H1 (cell line): Measurements from ENCODE around the gene PIP5K1B. TPM values are rescaled to one million over a fixed set of nuclear protein-coding genes. Genes with fewer than 3 reads are reported as not detected.

Experiments used
- CTCF ChIA-PET: fragments of 300-600 bp; sonication (Branson Sonifier 250); formaldehyde crosslinking; loops from one replicate; lab custom pipeline; 2021; ENCODE audit not compliant: partially characterized antibody; lab: Charles Lee
- POLR2A ChIA-PET: fragments of 300-600 bp; sonication (Branson Sonifier 250); formaldehyde crosslinking; loops from one replicate; lab custom pipeline; 2021; ENCODE audit warnings: inconsistent platforms; ENCODE audit not compliant: partially characterized antibody; lab: Charles Lee
- DNase-seq, 2 experiments: peaks; one replicate each; pipeline versions ENCODE4 v3.0.0 to v3.0.0-alpha.2; 2010 to 2022; ENCODE audit warnings: low spot score in 2 of 2, low read depth in 1 of 2, mixed read lengths in 1 of 2
- FAIRE-seq: peaks from 2 replicates; lab custom pipeline; 2011; peaks lifted over from hg19 to GRCh38; lab: Jason Lieb, UNC
- H2AFZ ChIP-seq: 2 replicates; pipeline ENCODE4 v1.8.1; 2012; ENCODE audit warnings: low read length, inconsistent platforms
- H2AK5ac ChIP-seq: 2 replicates; pipeline ENCODE4 v1.6.1; 2013; ENCODE audit warnings: low read depth, low read length
- H2BK120ac ChIP-seq: replicated peaks from 2 replicates; pipeline ENCODE3; 2013; ENCODE audit warnings: low read depth, low read length, inconsistent platforms
- H2BK12ac ChIP-seq: 2 replicates; pipeline ENCODE4 v1.6.1; 2013; ENCODE audit warnings: low read depth, low read length
- H2BK15ac ChIP-seq: 2 replicates; pipeline ENCODE4 v1.6.1; 2013; ENCODE audit warnings: low read length
- H2BK20ac ChIP-seq: 2 replicates; pipeline ENCODE4 v1.6.1; 2013; ENCODE audit warnings: low read length
- H2BK5ac ChIP-seq: 2 replicates; pipeline ENCODE4 v1.6.1; 2013; ENCODE audit warnings: low read depth, low read length
- H3K14ac ChIP-seq: 2 replicates; pipeline ENCODE4 v1.6.1; 2013; ENCODE audit warnings: inconsistent platforms; ENCODE audit not compliant: insufficient read length
- H3K18ac ChIP-seq: 2 replicates; pipeline ENCODE4 v1.6.1; 2013; ENCODE audit warnings: low read length; ENCODE audit errors: extremely low read depth
- H3K23ac ChIP-seq: 2 replicates; pipeline ENCODE4 v1.6.1; 2013; ENCODE audit warnings: inconsistent platforms; ENCODE audit not compliant: insufficient read length
- H3K23me2 ChIP-seq: 2 replicates; pipeline ENCODE4 v1.6.1; 2013; ENCODE audit warnings: low read depth, low read length
- H3K27ac ChIP-seq: 2 replicates; pipeline ENCODE4 v1.6.1; 2011; ENCODE audit warnings: low read depth, low read length, inconsistent platforms
- H3K27me3 ChIP-seq, 4 experiments: replicated peaks in 1 of 4; 1 replicate in 1 of 4; 2 replicates in 3 of 4; pipeline versions ENCODE4 v1.6.1 to v1.8.1; 2011 to 2013; ENCODE audit warnings: low read length in 3 of 4, mild to moderate bottlenecking in 3 of 4, inconsistent platforms in 2 of 4, mixed read lengths in 2 of 4, moderate library complexity in 1 of 4; ENCODE audit not compliant: control insufficient read depth in 3 of 4, insufficient read depth in 3 of 4; ENCODE audit errors: extremely low read depth in 1 of 4
- H3K36me3 ChIP-seq, 4 experiments: 2 replicates each; pipeline versions ENCODE4 v1.6.1 to v1.8.1; 2011 to 2013; ENCODE audit warnings: mild to moderate bottlenecking in 4 of 4, low read length in 3 of 4, moderate library complexity in 2 of 4, control low read depth in 1 of 4, inconsistent platforms in 1 of 4; ENCODE audit not compliant: insufficient read depth in 4 of 4, control insufficient read depth in 2 of 4
- H3K4ac ChIP-seq: replicated peaks from 2 replicates; pipeline ENCODE3; 2013; ENCODE audit warnings: low read length, low read depth, mixed read lengths, inconsistent platforms; ENCODE audit not compliant: insufficient read length
- H3K4me1 ChIP-seq, 4 experiments: replicated peaks in 1 of 4; 1 replicate in 1 of 4; 2 replicates in 3 of 4; pipeline versions ENCODE4 v1.6.1 to v1.8.1; 2011 to 2013; ENCODE audit warnings: low read length in 3 of 4, inconsistent platforms in 2 of 4, mixed read lengths in 1 of 4; ENCODE audit not compliant: insufficient read depth in 4 of 4, control insufficient read depth in 3 of 4
- H3K4me2 ChIP-seq, 2 experiments: 2 replicates each; pipeline versions ENCODE4 v1.6.1 to v1.8.1; 2011 to 2013; ENCODE audit warnings: low read depth in 2 of 2, low read length in 2 of 2, control low read depth in 1 of 2, inconsistent platforms in 1 of 2, mild to moderate bottlenecking in 1 of 2; ENCODE audit not compliant: insufficient read depth in 1 of 2
- H3K4me3 ChIP-seq, 4 experiments: fragments of 200-600, 300-600 bp in 1 of 4; sonication (generic), shearing (Covaris generic), sonication (Bioruptor Twin) in 1 of 4; 2 replicates each; pipeline versions ENCODE4 v1.5.1 to v1.8.1; 2011 to 2016; ENCODE audit warnings: low read length in 4 of 4, low read depth in 3 of 4, control low read depth in 2 of 4, inconsistent platforms in 2 of 4, mild to moderate bottlenecking in 2 of 4, mixed read lengths in 1 of 4, moderate library complexity in 1 of 4; ENCODE audit not compliant: insufficient read depth in 2 of 4; ENCODE audit errors: extremely low read depth in 1 of 4
- H3K56ac ChIP-seq: replicated peaks from 2 replicates; pipeline ENCODE3; 2013; ENCODE audit warnings: low read depth, mild to moderate bottlenecking, mixed read lengths, low read length, inconsistent platforms; ENCODE audit not compliant: insufficient read length
- H3K79me1 ChIP-seq: 2 replicates; pipeline ENCODE4 v1.6.1; 2013; ENCODE audit warnings: low read depth, low read length, control low read depth
- H3K79me2 ChIP-seq, 2 experiments: 2 replicates each; pipeline versions ENCODE4 v1.6.1 to v1.8.1; 2012 to 2013; ENCODE audit warnings: low read length in 2 of 2, mild to moderate bottlenecking in 2 of 2, inconsistent platforms in 1 of 2; ENCODE audit not compliant: insufficient read depth in 2 of 2, control insufficient read depth in 1 of 2
- H3K9ac ChIP-seq, 4 experiments: replicated peaks in 1 of 4; 1 replicate in 1 of 4; 2 replicates in 3 of 4; pipeline versions ENCODE4 v1.6.1 to v1.8.1; 2011 to 2013; ENCODE audit warnings: low read depth in 3 of 4, low read length in 3 of 4, control low read depth in 2 of 4, mild to moderate bottlenecking in 2 of 4, moderate library complexity in 2 of 4, inconsistent platforms in 1 of 4; ENCODE audit errors: extremely low read depth in 1 of 4
- H3K9me3 ChIP-seq, 2 experiments: 2 replicates each; pipeline versions ENCODE4 v1.6.1 to v1.8.1; 2012 to 2013; ENCODE audit warnings: mild to moderate bottlenecking in 2 of 2, moderate library complexity in 2 of 2, control low read depth in 1 of 2, inconsistent platforms in 1 of 2, low read depth in 1 of 2, low read length in 1 of 2, mixed read lengths in 1 of 2; ENCODE audit not compliant: insufficient read depth in 2 of 2
- H4K20me1 ChIP-seq, 2 experiments: replicated peaks in 1 of 2; 2 replicates each; pipeline versions ENCODE3 to v1.8.1; 2011 to 2013; ENCODE audit warnings: inconsistent platforms in 2 of 2, low read length in 2 of 2, mild to moderate bottlenecking in 1 of 2; ENCODE audit not compliant: insufficient read depth in 2 of 2, control insufficient read depth in 1 of 2
- H4K5ac ChIP-seq: 2 replicates; pipeline ENCODE4 v1.6.1; 2013; ENCODE audit warnings: low read length, low read depth, mixed read lengths, inconsistent platforms; ENCODE audit not compliant: insufficient read length
- H4K8ac ChIP-seq: 2 replicates; pipeline ENCODE4 v1.8.0; 2013; ENCODE audit warnings: mild to moderate bottlenecking, moderate library complexity, low read length, inconsistent platforms; ENCODE audit not compliant: insufficient read depth; ENCODE audit errors: extremely low read depth
- H4K91ac ChIP-seq: replicated peaks from 2 replicates; pipeline ENCODE3; 2013; ENCODE audit warnings: low read length, mixed read lengths, inconsistent platforms; ENCODE audit not compliant: insufficient read length
- CEBPB ChIP-seq: IDR thresholded peaks from 2 replicates; pipeline ENCODE4 v1.6.1; 2012; ENCODE audit warnings: low read depth, low read length
- EGR1 ChIP-seq: IDR thresholded peaks from 2 replicates; pipeline ENCODE4 v1.6.1; 2011; ENCODE audit warnings: low read depth, low read length, borderline replicate concordance
- JUN ChIP-seq: IDR thresholded peaks from 2 replicates; pipeline ENCODE4 v1.6.1; 2011; ENCODE audit warnings: low read depth, mild to moderate bottlenecking, improper control_type of control experiment, low read length
- KDM5A ChIP-seq: fragments of 200-600 bp; IDR thresholded peaks from 2 replicates; pipeline ENCODE4 v1.7.1; 2012; ENCODE audit warnings: mild to moderate bottlenecking, low read length, inconsistent platforms, mixed read lengths
- NANOG ChIP-seq: IDR thresholded peaks from 2 replicates; pipeline ENCODE4 v1.6.1; 2011; ENCODE audit warnings: low read length, low read depth, mild to moderate bottlenecking, inconsistent platforms; ENCODE audit not compliant: insufficient read depth, poor library complexity, severe bottlenecking
- NRF1 ChIP-seq: IDR thresholded peaks from 2 replicates; pipeline ENCODE4 v1.6.1; 2011; ENCODE audit warnings: mild to moderate bottlenecking, low read depth, low read length, improper control_type of control experiment
- RXRA ChIP-seq: IDR thresholded peaks from 2 replicates; pipeline ENCODE4 v1.6.1; 2011; ENCODE audit warnings: low read depth, mild to moderate bottlenecking, low read length, moderate library complexity; ENCODE audit not compliant: insufficient read depth
- SAP30 ChIP-seq: fragments of 300-600 bp; sonication (generic); IDR thresholded peaks from 2 replicates; pipeline ENCODE4 v1.7.1; 2012; ENCODE audit warnings: low read length, moderate library complexity, mild to moderate bottlenecking, inconsistent platforms; ENCODE audit not compliant: insufficient read depth, insufficient replicate concordance
- SIN3A ChIP-seq, 2 experiments: IDR thresholded peaks in 1 of 2; conservative IDR thresholded peaks in 1 of 2; 2 replicates each; pipeline ENCODE4 v1.6.1; 2011 to 2012; ENCODE audit warnings: low read length in 2 of 2, improper control_type of control experiment in 1 of 2, low read depth in 1 of 2, mild to moderate bottlenecking in 1 of 2
- TAF1 ChIP-seq: IDR thresholded peaks from 2 replicates; pipeline ENCODE4 v1.6.1; 2011; ENCODE audit warnings: mild to moderate bottlenecking, low read depth, low read length
- TCF12 ChIP-seq: IDR thresholded peaks from 2 replicates; pipeline ENCODE4 v1.6.1; 2011; ENCODE audit warnings: low read depth, mild to moderate bottlenecking, low read length
- WGBS, 2 experiments: shearing (Covaris generic) in 1 of 2; methylation state at CpG; one replicate each; pipeline versions ENCODE4 v1.1.6 to v1.1.7; 2013 to 2015; ENCODE audit warnings: low lambda C conversion rate in 2 of 2, mixed read lengths in 2 of 2, inconsistent platforms in 1 of 2, low coverage in 1 of 2, missing lambda C conversion rate in 1 of 2; ENCODE audit not compliant: insufficient replicate concordance in 2 of 2, insufficient coverage in 1 of 2, insufficient read length in 1 of 2; ENCODE audit errors: extremely low coverage in 1 of 2, missing lambda C conversion rate in 1 of 2; 5-methylcytosine and 5-hydroxymethylcytosine counted together
- polyA plus RNA-seq, 7 experiments: library from polyadenylated mRNA; depleted of rRNA in 3 of 7; stranded (reverse) in 5 of 7; unstranded in 2 of 7; fragments of >200 nt in 5 of 7; fragments of 200-250 nt in 2 of 7; gene quantifications; 1 replicate in 5 of 7; 2 replicates in 1 of 7; 4 replicates in 1 of 7; pipeline versions ENCODE4 v1.2.1 to v1.2.3, GENCODE V29; 2011 to 2013; ENCODE audit warnings: missing spikeins in 2 of 7, mixed read lengths in 2 of 7
- total RNA-seq: library from RNA; stranded (reverse); fragmentation: NEBNext Ultra II Directional; extraction: Animal tissue kit (Norgen Biotek cat#: 25700); gene quantifications from 2 replicates; pipeline ENCODE4 v1.2.1, GENCODE V29; 2021
- TF ChIP-seq, protein P1 (sequence below): IDR thresholded peaks from 2 replicates; pipeline ENCODE4 v1.6.1; 2011; ENCODE audit warnings: low read depth, mild to moderate bottlenecking, low read length; ENCODE audit not compliant: insufficient read depth
- TF ChIP-seq, protein P2 (sequence below): IDR thresholded peaks from 2 replicates; pipeline ENCODE4 v1.6.1; 2012; ENCODE audit warnings: inconsistent platforms

Gene PIP5K1B
- total and polyA plus RNA-seq, 2 of the 8 experiments (the other 6 are each of a cell fraction or from before 2014, with no cell fraction given): 4.7 to 7.7 TPM

DNA sequence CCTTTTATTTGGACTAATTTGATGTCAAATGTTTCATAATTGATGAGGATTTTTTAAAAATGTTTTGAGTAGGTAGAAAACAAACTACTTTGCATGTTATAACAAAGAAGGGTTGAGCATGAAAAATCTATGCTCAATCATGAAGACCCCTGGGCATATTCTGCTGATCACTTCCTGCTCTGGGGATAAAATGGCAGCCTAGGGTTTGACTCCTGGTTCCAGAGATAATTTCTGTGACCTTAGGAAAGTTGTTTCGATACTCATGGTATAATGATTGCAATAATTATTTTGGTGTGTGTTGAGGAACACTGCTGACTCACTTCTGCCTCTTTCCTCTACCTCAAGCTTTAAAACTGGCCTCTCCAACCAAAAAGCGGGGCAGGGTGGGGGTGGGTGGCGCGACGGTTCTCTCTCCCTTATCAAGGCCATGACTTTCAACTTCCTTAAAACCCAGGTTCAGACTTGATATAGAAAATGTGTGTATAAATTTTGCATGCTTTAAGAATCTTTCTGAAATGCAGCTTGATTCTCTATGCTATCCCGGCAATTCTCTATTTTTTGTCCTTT, 6.0 kb upstream of the PIP5K1B start:
- Histone ChIP-seq H4K8ac (no peak overlapping the region), H2BK5ac (no peak overlapping the region), H3K14ac (no peak overlapping the region), H2BK120ac (no peak overlapping the region), H3K4me1 (peaks cover 0 to under 1% (median 0%) of the 10 kb centered on the region in 4 experiments; a peak in 3 of 7 replicates), H3K9me3 (no peaks in the 10 kb centered on the region), H3K27me3 (peaks cover 0 to 10% (median 8%) of the 10 kb centered on the region in 4 experiments; a peak in 5 of 7 replicates), H3K27ac (no peak overlapping the region), H3K9ac (no peak overlapping the region), H2BK12ac (no peak overlapping the region), H3K56ac (no peak overlapping the region), H3K79me1 (no peaks in the 10 kb centered on the region), H2AK5ac (no peak overlapping the region), H3K79me2 (no peaks in the 10 kb centered on the region), H3K4me2 (no peak overlapping the region), H4K91ac (no peak overlapping the region), H2BK20ac (no peak overlapping the region), H2BK15ac (no peak overlapping the region), H4K20me1 (no peaks in the 10 kb centered on the region), H4K5ac (no peak overlapping the region), H2AFZ (no peak overlapping the region), H3K36me3 (no peaks in the 10 kb centered on the region), H3K23ac (no peak overlapping the region), H3K23me2 (no peaks in the 10 kb centered on the region), H3K4me3 (no peak overlapping the region), H3K18ac (no peak overlapping the region), H3K4ac (no peak overlapping the region)
- ChIA-PET POLR2A (no interaction called here), CTCF (interaction anchor here (1.4 to 2.5 kb wide), 3 partner anchors 12 to 293 kb away, joined by 3 to 13 read pairs (median 11); no protein-coding TSS in a partner anchor)
- DNase-seq (no peak), FAIRE-seq (no peak)
- WGBS, 2 experiments: 86% methylated on average over 6 of the region's 6 CpGs; no CpG with 5 or more reads in 1 of the 2 experiments
- TF ChIP-seq SAP30 (no peak), TAF1 (no peak), EGR1 (no peak), CEBPB (no peak), SIN3A (conservative IDR thresholded peaks at IDR 0.05 in 1 of 2, IDR thresholded peaks at IDR 0.05 in 1 of 2; ENCODE audit: low read depth in 1 of 2, low read length in 2 of 2) (no peak), TCF12 (no peak), JUN (no peak), NRF1 (no peak), RXRA (no peak), KDM5A (no peak), NANOG (no peak)
- TF ChIP-seq, protein P1, sequence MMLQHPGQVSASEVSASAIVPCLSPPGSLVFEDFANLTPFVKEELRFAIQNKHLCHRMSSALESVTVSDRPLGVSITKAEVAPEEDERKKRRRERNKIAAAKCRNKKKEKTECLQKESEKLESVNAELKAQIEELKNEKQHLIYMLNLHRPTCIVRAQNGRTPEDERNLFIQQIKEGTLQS: no peak
- TF ChIP-seq, protein P2, sequence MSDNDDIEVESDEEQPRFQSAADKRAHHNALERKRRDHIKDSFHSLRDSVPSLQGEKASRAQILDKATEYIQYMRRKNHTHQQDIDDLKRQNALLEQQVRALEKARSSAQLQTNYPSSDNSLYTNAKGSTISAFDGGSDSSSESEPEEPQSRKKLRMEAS: no peak
